GM19455 (cell line): ENCODE results near the gene LNX1.

Experiments
- ATAC-seq: cut with Tn5 transposase; IDR thresholded peaks from one replicate; pipeline ENCODE4 v1.9.1; 2021; ENCODE audit not compliant: unreplicated experiment

LNX1 gene

DNA sequence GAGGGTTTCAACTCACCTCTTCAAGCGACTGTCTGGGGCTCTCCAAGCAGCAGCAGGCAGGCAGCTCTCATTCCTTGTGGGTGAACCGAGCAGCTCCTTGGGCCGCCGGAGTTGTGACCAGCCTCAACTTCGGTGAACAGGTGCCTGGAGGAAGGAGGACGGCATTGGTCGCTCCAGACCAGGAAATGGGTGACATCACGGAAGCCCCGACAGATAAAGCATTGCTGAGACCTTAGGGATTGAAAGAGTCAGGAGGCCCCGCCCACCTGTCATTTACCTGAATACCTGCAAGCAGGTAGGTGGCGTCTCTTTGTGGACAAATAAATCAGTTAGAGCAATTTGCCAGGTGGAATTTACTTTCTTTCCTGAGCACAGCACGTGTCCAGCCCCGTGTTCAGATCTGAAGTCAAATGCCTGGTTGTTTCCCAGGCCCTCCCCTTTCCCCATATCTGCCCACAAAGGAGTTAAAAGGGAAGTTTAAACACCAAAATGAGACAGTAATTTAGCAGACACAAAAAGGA is at the start of gene LNX1:
TSS of gene LNX1 (minus strand) at position 115 of the 521 bp plus-strand sequence. CDS start 17,484 bp downstream, outside the sequence.
- no peak for ATAC-seq

DNA sequence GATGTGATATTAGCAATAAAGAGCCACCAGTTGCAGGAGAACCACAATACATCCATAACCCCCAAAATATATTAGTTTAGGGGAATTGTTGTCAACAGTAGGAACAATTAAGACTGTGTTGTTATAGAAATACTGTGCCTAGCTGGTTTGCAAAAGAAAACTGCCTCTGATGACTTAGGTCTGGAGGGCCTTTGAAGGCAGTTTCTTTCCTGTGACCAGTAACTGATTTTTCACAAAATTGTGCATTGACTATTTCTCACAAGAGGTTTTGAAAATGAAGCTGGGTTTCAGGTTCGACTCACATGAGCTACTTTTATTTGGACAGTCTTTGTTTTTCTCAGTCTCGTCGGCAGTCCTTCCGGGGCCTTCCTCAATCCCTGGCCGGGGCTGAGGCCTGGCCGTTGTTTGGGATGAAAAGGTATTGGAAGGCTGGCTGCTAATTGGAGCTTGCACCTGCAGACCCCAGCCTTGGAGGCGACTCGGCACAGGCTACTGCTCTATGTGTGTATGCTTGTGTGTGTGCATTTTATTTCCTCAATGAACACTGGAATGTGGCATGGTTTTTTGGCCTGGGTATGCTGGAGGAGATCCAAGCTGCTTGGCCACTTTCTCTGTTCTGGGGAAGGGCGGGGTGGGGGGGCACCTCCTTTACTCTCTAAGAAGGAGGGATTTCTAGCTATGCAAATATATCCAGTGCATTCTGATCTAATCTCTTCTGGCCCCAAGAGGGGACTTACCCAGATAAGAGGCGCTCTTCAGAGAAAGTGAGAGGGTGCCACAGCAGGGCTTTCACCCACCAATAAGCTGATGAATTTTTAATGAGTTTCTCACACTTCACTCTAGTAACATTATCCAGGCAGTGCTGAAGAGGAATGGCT is 49.5 kb upstream of the LNX1 start:
- ATAC-seq: no peak

DNA sequence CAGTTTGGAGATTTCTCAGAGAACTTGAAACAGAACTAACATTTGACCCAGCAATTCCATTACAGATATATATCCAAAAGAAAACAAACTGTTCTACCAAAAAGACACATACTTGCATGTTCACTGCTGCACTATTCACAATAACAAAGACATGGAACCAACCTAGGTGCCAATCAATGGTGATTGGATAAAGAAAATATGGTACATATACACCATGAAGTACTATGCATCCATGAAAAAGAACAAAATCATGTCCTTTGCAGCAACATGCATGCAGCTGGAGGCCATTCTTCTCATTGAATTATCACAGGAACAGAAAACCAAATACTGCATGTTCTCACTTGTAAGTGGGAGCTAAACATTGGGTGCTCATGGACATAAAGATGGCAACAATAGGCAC is 47.6 kb upstream of the LNX1 start:
- ATAC-seq: no peak

DNA sequence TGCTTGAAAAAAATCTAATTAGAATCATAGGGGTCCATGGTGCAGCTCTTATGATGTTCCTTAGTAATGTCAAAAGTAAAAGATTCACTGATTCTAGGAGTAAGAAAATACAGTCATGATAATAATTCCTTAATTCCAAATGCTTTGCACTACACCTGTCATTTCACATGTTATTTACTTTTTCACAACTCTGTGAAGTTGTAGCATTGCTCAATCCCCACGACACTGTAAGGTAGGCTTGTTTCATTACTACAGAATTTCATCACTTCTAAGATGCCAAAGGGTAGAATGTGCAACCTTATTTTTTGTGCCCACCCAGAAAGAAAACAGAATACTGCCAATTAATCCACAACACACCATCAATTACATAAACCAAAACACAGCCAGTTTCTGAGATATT is 46.1 kb upstream of the LNX1 start:
- no peak for ATAC-seq

DNA sequence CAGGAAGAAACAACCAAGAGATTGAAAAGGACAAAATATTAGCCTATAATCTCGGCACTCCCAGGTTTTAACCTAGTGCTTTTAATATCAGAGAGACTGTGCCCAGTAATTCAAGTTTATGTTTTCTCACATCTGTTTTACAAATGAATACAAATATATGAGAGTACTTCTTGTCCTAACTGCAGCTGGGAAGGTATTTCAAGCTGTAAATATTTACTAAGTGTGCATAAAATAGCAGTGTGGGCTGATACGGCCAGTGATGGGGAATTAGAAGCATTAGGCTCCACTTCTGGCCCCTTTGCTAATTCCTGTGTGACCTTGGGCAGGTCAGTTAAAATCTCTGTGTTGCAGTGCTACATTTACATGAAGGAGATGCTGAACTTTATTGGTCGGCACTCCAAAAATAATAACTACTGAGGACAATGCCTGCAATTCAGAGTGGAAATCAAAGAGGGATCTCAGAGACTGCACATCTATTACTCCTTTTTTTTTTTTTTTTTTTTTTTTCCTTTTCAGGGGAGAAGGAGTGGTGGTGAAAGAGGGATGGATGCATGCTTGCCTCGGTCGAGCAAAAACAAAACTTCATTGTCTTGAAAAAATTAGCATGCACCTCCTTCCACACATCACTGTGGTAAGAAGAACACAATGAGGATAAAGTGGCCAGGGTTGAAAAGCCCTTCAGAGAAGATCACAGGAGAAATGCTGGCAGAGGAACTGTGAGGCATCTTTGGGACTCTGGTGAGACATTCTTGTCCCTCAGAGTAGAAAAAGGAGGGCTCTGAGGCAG is 44.6 kb upstream of the LNX1 start:
- ATAC-seq: no peak

DNA sequence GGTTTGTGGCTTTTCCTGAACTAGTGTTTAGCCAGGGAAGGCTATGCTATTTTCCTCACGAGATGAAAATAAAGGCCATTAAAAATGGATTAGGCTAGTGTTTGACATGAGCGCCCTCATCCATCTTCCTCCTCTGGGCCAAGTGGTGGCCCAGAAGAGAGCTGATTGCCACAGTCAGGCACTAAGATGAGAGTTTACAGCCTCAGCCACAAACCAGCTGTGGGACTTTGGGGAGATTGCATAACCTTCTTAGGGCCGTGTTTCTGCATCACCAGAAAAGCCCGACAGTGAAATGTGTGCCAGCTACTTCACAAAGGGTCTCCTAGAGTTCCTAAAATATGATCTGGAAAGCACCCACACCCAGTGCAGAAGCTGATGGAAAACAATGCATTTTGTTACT is 42.3 kb upstream of the LNX1 start:
- no peak for ATAC-seq

DNA sequence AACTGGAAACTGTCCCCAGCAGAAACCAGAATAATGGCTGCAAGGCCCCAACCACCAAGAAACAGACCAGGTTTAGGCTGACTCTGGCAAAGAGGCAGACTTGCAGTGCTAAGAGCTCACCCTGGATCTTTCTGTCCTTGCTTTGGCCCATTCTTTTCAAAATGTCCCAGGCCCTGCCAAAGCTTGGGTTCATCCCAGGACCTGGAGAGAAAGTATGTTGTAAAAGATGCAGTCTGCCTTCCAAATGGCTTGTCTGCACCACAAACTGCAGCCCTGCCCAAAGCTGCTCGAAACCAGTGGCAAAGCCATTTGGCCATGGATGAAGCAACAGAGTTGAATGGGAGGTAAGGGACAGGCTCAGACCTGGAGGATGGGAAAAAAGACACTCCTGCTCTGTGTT is 38.0 kb upstream of the LNX1 start:
- no peak for ATAC-seq

DNA sequence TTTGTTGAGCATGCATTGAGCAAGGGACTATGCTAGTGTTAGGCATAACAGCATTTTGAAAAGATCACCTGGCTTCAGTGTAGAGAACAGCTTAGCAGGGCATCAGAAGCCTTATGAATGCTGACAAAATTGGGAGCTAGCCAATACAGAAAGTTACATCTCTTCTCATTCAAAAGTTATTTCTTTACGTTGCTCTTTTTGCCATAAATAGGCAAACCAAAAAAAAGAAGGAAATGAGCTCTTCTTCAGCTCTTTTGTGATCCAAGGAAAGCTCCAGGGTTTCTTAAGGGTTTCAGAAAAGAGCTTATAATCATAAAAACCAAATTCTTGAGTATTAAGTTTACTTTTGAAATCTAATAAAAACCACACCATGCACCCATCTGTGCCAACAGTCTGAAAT is 35.2 kb upstream of the LNX1 start:
- no peak for ATAC-seq

DNA sequence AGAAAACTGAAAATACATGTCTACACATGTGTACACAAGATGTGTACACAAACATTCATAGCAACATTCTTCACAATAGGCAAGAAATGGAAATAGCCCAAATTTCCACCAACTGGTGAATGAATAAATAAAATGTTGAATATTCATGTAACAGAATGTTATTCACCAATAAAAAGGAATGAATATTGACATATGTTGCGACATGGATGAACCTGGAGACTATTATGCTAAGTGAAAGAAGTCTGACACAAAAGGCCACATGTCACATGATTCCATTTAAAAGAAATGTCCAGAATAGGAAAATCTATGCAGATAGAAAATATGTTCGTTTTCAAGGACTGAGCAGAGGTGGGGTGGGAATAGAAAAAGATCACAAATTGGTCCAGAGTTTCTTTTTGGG is 34.6 kb upstream of the LNX1 start:
- no peak for ATAC-seq

DNA sequence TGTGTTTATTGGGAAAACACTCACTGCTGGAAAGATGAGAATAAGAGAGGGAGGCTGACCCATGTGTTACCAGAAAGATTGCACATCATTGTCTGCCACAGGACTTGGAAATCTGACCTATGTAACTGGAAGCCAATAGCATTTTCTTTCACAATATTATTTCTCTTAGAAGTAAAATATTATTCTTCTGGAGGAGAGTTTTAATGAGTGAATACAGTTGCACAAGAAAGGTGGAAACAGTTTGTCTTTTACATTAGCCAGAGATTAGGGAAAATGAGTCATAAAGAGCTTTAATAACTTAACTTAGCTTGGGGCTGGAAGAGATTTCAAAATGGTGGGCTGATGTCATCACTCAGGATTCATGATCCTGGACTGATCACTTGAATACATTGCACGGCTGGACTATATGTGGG is 31.5 kb upstream of the LNX1 start:
- no peak for ATAC-seq

DNA sequence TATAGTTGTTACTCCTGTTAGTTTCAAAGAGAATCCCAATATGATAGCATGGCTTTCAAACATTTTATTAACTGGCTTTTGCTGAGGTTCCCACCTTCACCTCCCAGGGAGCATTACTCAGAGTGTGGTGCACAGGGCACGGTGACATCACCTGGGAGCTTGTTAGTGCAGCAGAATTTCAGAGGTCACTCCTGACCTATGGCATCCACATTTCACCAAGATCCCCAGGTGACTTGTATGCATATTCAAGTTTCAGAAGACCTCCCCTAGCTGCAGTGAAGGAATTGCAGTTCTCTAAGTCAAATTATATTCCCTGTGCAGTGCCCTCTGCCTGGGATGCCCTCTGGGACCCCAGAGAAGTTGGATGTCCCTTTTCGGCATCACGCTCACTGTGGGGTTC is 29.7 kb upstream of the LNX1 start:
- no peak for ATAC-seq

DNA sequence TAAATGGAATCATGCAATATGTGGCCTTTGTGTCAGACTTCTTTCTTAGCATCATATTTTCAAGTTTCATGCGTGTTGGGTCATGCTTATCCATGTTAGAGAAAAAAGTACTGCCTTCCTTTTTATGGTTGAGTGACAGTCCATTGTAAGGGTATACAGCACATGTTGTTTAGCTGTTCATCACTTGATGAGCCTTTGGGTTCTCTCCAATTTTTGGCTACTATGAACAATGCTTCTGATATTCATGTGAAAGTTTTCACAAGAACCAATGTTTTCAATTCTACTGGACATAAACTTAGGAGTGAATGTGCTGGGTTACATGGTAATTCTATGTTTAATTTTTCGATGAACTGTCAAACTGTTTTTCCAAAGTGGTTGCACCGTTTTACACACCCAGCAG is 28.1 kb upstream of the LNX1 start:
- no peak for ATAC-seq

DNA sequence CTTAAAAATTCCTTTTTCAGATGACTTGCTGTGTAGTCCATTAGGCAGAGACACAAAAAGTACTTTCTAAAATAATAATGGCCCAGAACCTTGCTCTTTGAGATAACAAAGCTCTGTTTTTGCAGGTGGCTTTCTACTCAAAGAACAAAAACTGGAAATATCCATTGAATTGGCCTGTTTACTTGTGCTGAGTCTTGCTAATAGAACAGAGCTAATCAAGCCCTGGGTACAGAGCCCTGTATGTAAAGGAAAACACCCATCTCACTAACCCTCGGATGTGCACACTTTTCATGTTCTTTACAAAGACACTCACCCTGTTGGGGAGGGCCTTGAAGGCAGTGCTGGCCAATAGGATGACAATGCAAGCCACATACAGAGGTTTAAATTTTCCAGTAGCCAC is 27.0 kb upstream of the LNX1 start:
- no peak for ATAC-seq

DNA sequence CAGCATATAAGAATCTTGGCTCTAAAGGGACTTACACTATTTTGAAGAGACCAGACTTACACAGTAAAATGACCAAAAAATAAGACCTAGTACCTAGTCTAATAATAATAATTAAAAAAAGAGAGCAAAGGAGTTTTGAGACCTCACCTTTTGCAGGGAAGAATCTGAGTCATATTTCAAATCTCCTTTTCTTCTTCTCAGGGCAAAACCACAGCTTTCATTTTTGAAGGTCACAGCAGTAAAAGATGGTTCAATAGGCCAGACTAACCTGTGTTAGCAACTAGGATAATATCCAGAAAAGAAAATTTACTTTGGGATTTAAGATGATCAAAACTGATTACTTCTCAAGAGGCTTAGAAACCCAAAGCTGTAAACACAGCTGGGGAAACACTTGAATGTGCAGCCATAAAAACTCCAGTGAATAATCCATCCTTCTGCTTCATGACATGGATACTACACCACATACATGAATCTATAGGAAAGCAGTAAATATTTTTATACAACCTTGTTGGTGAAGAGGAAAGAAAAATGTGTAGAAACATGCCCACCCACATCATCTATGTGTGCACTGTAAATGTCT is 25.9 kb upstream of the LNX1 start:
- no peak for ATAC-seq

DNA sequence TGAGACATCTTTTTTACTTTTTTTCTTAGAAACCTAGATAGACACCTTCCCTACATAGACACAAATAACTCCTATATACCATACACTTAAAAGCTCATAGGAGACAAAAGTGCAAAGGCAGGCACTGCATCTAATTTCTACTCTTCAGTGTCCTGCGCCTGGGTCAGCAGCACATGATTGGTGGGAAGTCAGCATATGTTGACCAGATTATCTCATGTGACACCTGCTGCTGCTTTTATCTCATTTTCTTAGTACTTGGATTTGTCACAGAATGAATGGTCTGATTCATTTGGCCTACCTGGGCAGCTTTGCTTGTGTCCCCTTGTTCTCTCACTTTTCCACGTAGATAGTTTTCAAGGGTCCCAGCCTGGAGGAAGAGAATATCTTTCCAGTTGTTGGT is 24.9 kb upstream of the LNX1 start:
- ATAC-seq: no peak

DNA sequence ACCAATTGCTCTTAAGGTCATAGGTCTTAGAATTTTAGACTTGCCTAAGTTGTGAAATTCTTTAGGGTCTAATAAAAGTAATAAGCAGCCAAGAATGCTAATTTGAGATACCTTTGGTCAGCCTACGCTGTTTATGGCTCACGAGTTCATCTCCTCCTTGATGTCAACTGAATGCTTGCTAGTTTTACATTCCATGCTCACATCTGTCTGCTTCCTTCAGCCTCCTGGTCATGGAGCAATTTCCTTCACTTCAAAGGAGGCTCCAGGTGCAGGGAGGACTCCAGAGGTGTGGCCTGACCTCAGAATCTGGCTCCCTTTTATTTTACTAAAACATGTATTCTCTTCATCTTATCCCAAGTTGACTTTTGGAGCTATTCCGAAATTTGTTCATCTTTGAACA is 23.3 kb upstream of the LNX1 start:
- no peak for ATAC-seq

DNA sequence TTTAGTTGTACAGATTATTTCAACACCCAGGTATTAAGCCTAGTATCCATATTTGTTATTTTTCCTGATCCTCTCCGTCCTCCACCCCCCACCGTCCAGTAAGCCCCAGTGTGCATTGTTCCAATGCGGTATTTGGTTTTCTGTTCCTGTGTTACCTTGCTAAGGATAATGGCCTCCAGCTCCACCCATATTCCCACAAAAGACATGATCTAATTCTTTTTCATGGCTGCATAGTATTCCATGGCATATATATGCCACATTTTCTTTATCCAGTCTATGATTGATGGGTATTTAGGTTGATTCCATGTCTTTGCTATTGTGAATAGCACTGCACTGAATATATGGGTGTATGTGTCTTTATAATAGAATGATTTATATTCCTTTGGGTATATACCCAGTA is 22.1 kb upstream of the LNX1 start:
- ATAC-seq: no peak

DNA sequence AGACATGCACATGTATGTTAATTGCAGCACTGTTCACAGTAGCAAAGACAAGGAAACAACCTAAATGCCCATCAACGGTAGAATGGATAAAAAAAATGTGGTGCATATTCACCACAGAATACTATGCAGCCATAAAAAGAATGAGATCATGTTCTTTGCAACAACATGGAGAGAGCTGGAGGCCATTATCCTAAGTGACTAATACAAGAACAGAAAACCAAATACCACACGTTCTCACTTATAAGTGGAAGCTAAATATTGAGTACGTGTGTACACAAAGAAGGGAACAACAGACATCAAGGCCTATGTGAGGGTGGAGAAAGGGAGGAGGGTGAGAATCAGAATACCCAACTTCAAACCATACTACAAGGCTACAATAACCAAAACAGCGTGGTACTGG is 17.4 kb upstream of the LNX1 start:
- no peak for ATAC-seq

DNA sequence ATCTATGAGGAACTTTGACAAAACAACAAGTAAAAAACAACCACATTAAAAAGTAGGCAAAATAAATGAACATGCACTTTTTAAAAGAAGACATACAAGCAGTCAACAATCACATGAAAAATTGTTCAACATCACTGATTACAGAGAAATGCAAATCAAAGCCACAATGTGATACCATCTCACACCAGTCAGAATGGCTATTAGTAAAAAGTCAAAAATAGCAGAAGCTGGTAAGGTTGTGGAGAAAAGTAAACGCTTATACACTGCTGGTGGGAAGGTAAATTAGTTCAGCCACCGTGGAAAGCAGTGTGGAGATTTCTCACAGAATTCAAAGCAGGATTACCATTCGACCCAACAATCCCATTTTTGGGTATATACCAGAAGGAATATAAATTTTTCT is 17.0 kb upstream of the LNX1 start:
- ATAC-seq: no peak

DNA sequence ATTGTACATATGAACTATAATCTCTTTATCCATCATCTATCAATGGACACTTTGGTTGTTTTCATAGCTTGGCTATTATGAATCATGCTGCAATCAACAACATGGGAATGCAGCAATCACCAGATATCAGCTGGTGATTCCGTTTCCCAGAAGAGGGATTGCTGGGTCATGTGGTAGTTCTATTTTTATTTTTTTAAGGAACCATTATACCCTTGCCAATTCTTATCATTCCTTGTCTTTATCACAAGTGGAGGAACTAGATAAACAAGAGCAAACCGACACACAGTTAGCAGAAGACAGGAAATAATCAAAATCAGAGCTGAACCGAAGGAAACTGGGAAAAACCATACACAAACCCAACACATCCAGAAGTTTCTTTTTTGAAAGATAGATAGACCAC is 14.5 kb upstream of the LNX1 start:
- no peak for ATAC-seq

DNA sequence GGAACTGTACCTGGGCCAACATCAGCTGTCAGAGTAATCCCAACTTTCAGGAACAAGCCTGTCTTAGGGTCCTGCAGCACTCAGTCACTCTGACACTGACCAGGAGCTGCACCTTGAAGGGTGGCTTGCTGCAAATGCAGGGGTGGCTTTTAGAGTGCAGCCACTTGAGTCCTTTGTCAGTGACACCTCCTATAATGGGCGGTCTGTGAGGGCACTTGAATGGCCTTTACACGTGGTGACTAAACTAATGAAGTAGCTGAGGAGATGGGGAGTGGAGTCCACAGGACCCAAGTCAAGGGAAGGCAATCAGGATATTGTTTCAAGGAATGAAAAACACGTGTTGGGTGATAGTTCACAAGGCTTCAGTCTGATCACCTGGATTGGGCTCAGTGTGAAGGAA is 11.1 kb upstream of the LNX1 start:
- no peak for ATAC-seq

DNA sequence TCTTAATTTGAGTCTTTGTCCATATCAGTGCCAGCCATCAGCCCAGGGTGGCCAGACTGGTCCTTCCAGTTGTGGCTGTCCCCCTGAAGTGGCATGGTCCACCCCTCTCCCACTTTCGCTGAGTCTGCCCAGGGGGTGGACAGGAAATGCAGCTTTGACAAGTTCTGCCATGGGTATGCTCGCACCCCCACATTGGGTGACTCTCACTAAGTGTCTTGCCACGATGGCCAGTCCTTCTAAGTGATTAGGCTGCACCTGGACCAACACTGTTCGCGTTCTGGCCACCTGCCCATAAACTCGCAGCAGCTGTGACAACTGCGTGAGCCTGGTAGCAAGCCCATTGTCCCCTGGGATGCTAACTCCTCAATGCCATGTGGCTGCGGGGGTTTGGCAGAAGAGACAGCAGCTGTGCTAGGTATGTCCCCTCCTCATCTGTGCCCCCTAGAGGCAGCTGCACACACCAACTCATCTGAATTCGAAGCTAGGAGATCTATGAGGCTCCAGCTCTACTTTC is 10.0 kb upstream of the LNX1 start:
- ATAC-seq: no peak
